KOPT-K1 (cell line): ENCODE data around the gene PIK3IP1.

Experiments
- H3K27ac ChIP-seq: fragments of 200-600 bp; sonication (generic); 2 replicates; pipeline ENCODE4 v1.5.1; 2016; ENCODE audit warnings: antibody characterized with exemption, mild to moderate bottlenecking, low read depth, low read length; ENCODE audit not compliant: poor library complexity, severe bottlenecking
- H3K36me3 ChIP-seq: fragments of 200-600 bp; sonication (generic); 2 replicates; pipeline ENCODE4 v1.5.1; 2017; ENCODE audit warnings: antibody characterized with exemption, mild to moderate bottlenecking, low read length, moderate library complexity; ENCODE audit not compliant: insufficient read depth
- H3K9me3 ChIP-seq: fragments of 200-600 bp; sonication (generic); 2 replicates; pipeline ENCODE4 v1.5.1; 2017; ENCODE audit warnings: antibody characterized with exemption, low read length, mild to moderate bottlenecking; ENCODE audit not compliant: insufficient read depth, poor library complexity, severe bottlenecking

PIK3IP1 gene

DNA sequence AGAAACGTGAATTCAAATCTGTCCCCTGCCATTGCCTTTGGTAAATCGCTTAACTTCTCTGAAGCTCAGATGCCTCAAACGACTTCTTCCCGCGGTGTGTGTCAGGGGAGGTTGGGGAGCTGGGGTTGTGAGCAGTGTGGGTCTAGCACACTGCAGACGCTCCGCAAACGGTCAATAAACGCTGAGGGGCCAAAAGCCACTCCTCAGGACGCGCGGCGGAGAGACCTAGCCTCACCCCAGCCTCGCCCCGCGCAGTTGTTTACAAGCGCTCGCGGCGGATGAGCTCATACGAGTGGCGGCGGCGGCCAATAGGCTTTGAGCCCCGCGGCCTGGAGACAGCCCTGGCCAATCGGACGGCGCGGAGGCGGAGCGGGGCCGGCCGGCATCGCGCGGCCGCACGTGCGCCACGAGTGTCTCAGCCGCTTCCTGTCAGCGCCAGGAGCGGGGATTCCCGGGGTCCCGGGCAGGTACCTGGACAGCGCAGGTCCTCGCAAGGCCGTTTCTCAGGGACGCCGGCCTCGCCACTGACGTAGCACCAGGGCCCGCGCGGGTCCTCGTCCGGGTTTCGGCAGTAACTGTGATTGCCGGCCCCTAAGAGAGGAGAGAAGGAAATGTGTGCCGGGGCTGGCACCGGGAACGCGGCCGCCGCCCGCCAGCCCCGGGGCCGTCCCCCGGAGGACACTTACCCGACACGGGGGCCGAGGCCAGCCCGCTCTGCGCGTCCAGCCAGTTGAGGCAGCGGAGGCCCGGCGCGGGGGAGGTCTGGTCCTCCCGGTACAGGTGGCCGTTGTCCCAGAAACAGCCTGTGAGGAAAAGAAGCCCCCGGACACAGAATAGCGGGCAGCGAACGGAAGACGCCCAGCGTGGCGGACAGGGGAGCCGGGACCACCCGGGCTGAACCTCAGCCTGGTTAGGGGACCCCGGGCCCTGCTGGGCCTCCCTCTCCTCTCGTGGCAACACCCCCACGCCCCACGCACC lies 1.5 kb downstream of the PIK3IP1 start:
- Histone ChIP-seq H3K9me3 (no peaks in the 10 kb centered on the region), H3K36me3 (no peaks in the 10 kb centered on the region), H3K27ac (peak overlapping the region; percentile 56)

DNA sequence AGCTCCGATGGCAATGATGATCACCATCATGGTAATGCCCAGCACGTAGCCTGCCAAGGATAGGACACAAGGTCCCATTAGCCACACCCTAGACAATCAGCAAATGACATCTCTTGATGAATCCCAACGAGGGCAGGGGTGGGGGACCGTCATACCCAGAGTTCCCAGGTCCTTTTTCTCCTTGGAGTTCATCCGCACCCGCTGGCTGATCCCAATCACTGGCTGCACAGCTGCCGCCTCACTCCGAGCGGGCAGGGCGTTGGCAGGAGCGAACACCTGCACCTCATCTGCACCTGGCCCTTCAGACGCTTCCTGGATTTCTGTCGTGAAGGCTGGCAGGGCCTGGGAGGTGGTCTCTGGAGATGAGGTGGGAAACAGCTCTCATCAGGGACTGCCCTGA lies 2.9 kb downstream of the PIK3IP1 start:
- H3K36me3 ChIP-seq, result no peaks in the 10 kb centered on the region
- H3K27ac ChIP-seq, result peak overlapping the region; percentile 2
- H3K9me3 ChIP-seq, result no peaks in the 10 kb centered on the region

DNA sequence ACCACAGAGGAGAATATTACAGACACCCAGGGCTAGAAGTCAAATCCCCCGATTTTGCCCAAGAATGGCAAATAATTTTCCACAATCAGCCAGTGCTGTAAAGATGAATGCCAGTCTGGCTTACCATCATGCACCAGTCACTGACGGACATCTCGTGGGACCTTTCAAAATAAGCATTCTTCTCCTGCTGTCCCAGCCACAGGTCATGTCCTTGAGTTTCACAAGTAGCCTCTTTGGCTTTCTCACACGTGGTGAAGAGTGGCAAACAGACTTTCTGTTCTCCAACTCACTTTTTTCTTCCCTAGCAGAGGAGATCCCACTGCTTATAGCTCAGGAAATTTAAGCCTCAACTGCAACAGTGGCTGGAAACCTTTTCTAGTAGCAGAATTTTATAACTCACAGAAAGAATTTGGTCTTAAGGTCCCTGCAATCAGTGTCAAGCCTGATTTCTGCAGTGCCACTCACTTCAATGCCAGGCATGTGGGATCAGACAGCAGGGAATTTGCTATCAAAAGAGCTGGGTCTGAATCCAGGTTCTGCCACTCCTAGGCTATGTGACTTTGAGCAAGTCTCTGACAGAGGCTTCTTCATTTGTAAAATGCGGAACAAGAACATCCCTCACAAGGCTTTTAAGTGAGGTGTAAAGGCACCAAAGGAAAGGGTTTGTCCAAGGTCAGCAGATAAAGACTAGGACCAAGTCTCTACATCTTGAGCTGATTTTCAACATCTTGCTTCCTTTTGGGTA lies 3.6 kb downstream of the PIK3IP1 start:
- Histone ChIP-seq H3K27ac (no peak overlapping the region), H3K9me3 (no peaks in the 10 kb centered on the region), H3K36me3 (no peaks in the 10 kb centered on the region)

DNA sequence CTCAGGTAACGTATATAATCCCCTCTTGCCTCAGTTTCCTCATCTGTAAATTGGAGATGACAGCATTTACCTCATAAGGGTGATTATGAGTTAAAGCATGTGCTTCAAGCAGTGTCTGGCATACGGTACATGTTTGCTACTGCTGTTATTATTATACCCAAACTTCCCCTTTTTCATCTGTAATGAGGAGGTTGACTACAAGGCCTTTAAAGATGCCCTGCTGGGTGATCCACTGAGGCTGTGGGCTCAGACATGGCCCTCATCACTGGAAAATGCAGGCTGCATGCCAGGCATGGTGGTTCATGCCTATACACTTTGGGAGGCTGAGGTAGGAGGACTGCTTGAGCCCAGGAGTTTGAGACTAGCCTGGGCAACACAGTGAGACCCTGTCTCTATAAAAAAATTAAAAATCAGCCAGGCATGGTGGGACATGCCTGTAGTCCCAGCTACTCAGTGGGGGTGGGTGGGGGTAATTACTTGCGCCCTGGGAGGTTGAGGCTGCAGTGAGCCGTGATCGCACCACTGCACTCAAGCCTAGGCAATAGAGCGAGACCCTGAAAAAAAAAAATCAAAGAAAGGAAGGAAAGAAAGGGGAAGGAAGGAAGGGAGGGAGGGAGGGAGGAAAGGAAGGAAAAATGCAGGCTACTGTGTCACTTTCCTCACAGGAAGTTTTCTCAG lies 4.3 kb downstream of the PIK3IP1 start:
- Histone ChIP-seq H3K27ac (peak overlapping the region; percentile 24), H3K9me3 (no peaks in the 10 kb centered on the region), H3K36me3 (no peaks in the 10 kb centered on the region)

DNA sequence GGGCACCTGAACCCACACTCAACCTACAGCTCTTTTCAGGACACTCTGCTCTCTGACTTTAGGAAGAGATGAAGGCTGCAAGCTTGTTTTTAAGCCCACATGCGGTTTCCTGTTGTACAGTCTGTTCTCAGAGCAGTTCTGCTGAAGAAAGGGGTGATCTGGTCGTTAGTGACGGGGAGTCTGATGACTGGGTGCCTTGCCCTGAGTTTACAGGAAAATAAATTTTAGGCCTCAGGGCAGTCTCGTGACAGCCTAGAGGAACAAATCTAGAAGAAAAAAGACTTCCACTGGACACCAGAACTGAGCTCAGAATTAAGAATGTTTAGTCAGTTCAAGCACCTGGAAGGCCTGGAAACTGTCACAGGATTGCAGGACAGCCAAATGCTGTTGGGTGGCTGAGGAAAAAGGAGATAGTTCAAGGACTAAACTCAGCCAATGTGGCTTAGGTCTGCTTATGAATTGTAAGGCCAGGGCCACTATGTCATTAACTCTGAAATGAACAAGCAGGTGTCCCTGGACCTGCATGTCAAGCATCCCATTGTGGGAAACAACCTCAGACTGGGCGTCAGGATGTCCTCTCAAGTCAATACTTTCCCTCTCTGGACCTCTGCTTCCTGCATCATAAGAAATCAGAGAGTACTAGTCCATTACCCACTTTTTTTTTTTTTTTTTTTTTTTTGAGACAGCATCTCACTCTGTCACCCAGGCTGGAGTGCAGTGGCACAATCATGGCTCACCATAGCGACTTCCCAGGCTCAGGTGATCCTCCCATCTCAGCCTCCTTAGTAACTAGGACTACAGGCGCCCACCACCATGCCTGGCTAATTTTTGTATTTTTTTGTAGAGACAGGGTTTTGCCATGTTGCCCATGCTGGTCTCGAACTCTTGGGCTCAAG lies 5.7 kb downstream of the PIK3IP1 start:
- peak overlapping the region; percentile 88 for H3K27ac ChIP-seq
- no peaks in the 10 kb centered on the region for H3K9me3 ChIP-seq
- H3K36me3 ChIP-seq, result 0 out of 2 replicates have a peak, but pooled peaks cover 3% of the 10 kb centered on the region

DNA sequence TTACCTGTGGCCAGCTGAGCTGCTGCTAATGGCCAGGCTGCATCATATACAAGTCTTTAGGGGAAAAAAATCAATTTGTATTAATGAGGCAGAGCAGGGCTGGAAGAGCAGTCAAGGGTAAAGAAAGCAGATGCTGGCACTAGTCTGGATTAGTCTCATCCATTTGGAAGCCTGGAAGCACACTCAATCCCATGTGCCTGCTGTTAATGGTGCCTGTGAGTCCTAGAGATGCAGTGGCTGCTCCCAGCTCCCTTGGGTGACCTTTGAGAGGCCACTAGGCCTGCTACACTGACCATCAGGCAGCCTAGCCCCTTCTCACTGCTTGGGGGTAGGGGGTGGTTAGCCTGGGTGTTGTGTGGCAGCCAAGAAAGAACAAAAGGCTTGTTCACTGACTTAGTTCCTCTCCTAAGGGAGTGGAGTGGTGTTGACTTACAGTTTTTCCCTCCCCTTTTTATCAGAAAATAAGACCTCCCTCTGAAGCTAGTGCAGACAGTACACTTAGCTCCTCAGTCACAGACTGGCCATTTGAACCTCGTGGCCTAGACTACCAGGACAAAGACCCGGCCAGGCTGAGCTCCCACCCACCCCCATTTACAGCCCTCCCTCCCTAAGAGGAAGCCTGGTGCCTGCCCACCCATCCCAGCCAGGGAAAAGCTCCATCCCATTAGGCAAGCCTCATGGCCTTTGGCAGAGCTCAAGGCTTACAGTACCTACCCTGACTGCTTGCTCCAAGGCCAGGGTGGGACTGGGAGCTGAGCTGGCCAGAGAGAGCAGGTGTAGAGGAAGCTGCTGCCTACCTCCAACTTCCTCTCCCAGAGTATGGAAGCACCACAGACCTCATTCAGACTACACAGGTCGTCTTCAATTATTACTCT lies 7.8 kb downstream of the PIK3IP1 start:
- no peaks in the 10 kb centered on the region for H3K9me3 ChIP-seq
- H3K36me3 ChIP-seq, result peaks cover 14% of the 10 kb centered on the region; the same call in 1 of the 2 replicates
- H3K27ac ChIP-seq, result peak overlapping the region; percentile 88

DNA sequence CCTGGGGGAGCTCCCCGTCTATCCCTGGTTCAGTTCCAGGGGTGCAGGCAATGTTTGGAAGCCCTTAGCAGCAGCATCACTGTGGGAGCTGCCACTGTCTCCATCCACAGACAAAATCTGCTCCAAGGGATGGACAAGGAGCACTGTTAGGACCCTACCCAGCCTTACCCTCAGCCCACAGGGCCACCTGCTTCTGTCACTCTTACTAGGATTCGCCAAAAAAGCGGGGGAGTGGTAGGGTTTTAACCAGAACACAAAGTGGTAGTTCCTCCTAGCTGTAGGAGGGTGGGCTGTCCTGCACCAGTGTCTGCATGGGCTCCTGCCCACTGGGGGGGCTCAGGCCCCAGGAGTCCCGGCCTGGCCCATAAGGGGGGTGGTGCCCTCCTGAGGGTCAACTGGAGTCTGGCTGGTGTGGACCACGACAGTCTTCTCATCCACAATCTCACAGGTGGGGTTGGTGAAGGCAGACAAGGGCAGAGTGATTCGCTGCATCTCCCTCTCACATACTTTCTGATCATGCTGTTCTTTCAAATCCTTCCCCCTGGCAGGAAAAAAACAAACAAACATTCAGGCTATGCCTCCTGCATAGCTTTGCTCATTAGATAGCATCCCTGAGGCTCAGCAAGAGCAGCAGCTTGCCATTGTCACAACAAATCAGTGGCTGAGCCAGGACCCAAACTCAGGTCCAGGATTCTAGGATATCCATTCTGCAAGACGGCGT lies 9.4 kb downstream of the PIK3IP1 start:
- Histone ChIP-seq H3K27ac (no peak overlapping the region), H3K9me3 (no peaks in the 10 kb centered on the region), H3K36me3 (peaks cover 23% of the 10 kb centered on the region)

DNA sequence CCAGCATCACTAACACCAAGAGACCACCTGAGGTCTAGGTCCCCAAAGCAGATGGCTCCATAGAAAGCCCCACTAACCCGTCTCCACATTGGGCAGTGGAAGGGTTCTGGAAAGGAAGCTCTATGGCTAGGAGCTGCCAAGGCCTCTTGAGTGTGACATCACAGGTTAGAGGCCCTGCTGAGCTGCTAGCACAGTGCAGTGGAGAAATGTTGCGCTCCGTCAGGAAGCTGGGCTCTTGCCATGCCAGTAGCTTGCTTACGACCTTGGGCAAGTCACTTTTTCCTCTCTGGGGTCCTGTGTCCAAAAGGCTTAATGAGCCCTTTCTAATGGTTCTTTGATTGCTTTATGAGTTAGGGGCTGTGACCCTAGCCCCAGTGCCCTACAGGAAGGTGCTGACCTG lies 10.6 kb downstream of the PIK3IP1 start:
- no peak overlapping the region for H3K27ac ChIP-seq
- H3K9me3 ChIP-seq, result no peaks in the 10 kb centered on the region
- H3K36me3 ChIP-seq, result peaks cover 32% of the 10 kb centered on the region

DNA sequence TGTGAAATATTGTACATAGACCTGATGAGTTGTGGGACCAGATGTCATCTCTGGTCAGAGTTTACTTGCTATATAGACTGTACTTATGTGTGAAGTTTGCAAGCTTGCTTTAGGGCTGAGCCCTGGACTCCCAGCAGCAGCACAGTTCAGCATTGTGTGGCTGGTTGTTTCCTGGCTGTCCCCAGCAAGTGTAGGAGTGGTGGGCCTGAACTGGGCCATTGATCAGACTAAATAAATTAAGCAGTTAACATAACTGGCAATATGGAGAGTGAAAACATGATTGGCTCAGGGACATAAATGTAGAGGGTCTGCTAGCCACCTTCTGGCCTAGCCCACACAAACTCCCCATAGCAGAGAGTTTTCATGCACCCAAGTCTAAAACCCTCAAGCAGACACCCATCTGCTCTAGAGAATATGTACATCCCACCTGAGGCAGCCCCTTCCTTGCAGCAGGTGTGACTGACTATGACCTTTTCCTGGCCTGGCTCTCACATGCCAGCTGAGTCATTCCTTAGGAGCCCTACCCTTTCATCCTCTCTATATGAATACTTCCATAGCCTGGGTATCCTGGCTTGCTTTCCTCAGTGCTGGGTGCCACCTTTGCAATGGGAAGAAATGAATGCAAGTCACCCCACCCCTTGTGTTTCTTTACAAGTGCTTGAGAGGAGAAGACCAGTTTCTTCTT lies 12.3 kb downstream of the PIK3IP1 start:
- peaks cover 48% of the 10 kb centered on the region for H3K36me3 ChIP-seq

DNA sequence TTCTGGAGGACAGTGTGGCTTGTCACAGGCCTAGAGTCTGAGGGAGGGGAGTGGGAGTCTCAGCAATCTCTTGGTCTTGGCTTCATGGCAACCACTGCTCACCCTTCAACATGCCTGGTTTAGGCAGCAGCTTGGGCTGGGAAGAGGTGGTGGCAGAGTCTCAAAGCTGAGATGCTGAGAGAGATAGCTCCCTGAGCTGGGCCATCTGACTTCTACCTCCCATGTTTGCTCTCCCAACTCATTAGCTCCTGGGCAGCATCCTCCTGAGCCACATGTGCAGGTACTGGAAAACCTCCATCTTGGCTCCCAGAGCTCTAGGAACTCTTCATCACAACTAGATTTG lies 13.0 kb downstream of the PIK3IP1 start:
- H3K36me3 ChIP-seq, result peaks cover 54% of the 10 kb centered on the region
- peak overlapping the region; percentile 77 for H3K27ac ChIP-seq

More for the DNA sequence above, 12.3 kb downstream of the PIK3IP1 start:
- H3K27ac ChIP-seq, result peak overlapping the region; percentile 77
- no peaks in the 10 kb centered on the region for H3K9me3 ChIP-seq

DNA sequence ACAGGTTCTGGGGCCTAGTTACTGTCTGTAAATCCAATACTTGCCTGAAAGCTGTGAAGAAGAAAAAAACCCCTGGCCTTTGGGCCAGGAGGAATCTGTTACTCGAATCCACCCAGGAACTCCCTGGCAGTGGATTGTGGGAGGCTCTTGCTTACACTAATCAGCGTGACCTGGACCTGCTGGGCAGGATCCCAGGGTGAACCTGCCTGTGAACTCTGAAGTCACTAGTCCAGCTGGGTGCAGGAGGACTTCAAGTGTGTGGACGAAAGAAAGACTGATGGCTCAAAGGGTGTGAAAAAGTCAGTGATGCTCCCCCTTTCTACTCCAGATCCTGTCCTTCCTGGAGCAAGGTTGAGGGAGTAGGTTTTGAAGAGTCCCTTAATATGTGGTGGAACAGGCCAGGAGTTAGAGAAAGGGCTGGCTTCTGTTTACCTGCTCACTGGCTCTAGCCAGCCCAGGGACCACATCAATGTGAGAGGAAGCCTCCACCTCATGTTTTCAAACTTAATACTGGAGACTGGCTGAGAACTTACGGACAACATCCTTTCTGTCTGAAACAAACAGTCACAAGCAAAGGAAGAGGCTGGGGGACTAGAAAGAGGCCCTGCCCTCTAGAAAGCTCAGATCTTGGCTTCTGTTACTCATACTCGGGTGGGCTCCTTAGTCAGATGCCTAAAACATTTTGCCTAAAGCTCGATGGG lies 13.5 kb downstream of the PIK3IP1 start:
- Histone ChIP-seq H3K27ac (peak overlapping the region; percentile 77), H3K9me3 (no peaks in the 10 kb centered on the region), H3K36me3 (peaks cover 59% of the 10 kb centered on the region)

More for the DNA sequence above, 13.0 kb downstream of the PIK3IP1 start:
- no peaks in the 10 kb centered on the region for H3K9me3 ChIP-seq

DNA sequence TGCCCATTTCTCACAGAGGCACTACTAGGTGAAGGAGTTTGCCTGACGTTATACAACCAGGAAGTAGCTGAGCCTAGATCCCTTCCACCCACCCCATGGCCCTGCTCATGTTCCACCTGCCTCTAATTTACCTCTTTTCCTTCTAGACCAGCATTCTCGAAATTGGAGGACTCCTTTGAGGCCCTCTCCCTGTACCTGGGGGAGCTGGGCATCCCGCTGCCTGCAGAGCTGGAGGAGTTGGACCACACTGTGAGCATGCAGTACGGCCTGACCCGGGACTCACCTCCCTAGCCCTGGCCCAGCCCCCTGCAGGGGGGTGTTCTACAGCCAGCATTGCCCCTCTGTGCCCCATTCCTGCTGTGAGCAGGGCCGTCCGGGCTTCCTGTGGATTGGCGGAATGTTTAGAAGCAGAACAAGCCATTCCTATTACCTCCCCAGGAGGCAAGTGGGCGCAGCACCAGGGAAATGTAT lies 14.1 kb downstream of the PIK3IP1 start:
- Histone ChIP-seq H3K36me3 (peaks cover 65% of the 10 kb centered on the region), H3K9me3 (no peaks in the 10 kb centered on the region), H3K27ac (peak overlapping the region; percentile 77)
